NCI-H2171 (cell line): ENCODE measurements around the gene INPP5E.
A peak's percentile ranks its signal among the peaks of the same experiment; 100 is the strongest.

Experiments
- DNase-seq: peaks from one replicate; lab custom pipeline; 2025; lab: John Stamatoyannopoulos, UW

Gene INPP5E

GRCh38 chr9:136447173-136447778 lies 7.6 kb upstream of the INPP5E start:
- DNase-seq: no peak

GRCh38 chr9:136445799-136446198 lies 6.2 kb upstream of the INPP5E start:
- DNase-seq: no peak

GRCh38 chr9:136444102-136444501 lies 4.5 kb upstream of the INPP5E start:
- no peak for DNase-seq

DNA sequence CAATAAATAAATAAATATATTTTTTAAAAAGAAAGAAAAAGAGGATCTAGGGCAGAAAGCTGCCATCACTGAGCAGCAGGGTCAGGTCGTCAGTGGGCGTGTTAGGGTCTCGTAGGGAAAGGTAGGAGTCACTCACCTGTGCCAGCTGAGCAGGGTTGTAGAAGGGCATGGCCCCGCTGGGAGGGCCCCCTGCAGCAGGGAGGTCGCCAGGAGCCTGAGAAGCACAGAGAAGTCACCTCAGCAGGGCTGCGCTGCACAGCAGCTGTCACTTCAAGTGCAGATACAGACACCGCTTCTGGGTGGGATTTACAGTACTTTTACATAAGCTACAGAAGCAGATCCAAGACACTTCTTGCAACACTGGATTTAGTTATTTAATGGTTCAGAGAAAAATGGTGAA lies 4.0 kb upstream of the INPP5E start:
- DNase-seq: no peak

DNA sequence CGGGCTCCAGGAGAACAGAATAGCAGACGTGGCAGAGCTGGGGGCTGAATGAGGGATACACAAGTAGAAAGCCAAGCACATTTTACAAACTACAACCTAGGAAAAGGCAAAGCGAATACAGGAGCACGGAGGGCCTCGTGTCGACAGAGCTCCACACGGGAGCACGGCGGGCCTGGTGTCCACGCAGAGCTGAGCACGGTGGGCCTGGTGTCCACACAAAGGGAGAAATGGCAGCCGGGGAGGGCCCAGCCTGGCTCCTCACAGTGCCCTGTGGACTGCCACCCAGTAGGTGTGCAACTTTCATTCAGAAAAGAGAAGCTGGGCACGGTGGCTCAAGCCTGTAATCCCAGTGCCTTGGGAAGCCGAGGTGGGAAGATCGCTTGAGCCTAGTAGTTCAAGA lies 3.4 kb upstream of the INPP5E start:
- DNase-seq: no peak

- DNase-seq: no peak
Observed at GRCh38 chr9:136442265-136442664, 2.6 kb upstream of the INPP5E start.

DNA sequence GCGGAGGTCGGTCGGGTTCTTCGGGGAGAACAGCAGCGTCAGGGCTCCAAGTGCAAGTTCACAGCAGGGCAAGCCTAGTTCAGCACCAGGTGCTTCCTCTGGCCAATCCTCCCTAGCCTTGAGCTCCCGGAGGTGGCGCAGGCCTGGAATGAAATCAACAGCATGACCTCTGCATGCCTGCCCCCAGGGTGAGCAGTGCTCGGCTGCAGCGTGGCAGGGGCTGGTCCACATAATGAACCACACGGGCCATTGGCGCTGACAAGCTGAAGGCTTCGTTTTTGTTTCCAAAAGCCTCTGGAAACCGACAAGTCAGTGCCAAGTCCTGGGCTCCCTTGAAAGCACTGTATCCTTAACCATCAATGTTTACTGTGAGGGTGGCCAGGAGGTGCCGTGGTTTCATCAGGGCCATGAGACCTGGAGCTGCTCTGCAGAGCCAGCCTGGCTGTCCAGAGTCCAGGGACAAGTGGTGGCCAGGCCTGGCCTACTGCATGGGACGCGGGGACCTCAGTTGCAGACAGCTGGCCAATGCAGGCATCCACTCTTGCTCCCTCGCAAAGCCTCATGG lies 2.1 kb upstream of the INPP5E start:
- no peak for DNase-seq

DNA sequence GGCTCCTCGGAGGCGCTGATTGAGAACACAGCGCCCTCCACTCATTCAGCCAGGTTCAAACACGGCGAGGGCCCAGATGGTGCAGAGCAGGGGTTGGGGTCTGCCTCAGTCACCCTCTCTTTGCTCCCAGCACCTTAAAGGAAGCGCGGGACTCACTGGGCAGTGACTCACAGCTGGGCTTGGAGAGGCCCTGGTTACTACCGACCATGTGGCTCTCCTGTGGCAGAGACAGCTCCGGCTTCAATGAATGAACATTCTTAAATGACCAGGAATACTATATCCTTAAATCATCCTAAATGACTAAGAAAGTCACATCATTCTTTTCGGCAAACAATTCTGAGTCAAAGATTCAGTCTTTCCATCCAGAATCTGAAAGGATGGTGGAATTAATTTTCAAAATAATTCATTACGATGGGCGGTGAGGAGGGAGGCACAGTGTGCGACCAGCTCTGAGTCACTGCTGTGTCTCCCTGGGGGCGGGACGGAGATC lies 1.6 kb upstream of the INPP5E start:
- no peak for DNase-seq

GRCh38 chr9:136438548-136439480 lies 831 bp downstream of the INPP5E start:
- DNase-seq: peak; percentile 33

GRCh38 chr9:136437839-136438547 lies 1.7 kb downstream of the INPP5E start:
- no peak for DNase-seq

DNA sequence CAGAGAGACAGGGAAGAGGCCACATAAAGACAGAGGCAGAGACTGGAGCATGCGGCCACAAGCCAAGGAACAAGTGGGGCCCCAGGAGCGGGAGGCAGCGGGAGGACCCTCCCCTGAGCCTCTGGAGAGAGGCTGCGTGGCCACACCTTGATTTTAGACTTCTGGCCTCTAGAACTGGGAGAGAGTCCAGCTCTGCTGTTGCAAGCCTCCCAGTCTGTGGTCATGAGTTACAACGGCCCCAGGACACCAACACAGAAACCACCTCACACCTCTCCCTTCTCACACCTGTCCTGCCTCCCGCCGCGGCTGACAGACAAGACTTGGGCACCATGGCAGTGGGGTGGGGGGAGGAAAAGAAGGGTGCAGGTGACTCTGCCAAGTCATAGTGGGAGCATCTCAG lies 2.2 kb downstream of the INPP5E start:
- DNase-seq: no peak

DNA sequence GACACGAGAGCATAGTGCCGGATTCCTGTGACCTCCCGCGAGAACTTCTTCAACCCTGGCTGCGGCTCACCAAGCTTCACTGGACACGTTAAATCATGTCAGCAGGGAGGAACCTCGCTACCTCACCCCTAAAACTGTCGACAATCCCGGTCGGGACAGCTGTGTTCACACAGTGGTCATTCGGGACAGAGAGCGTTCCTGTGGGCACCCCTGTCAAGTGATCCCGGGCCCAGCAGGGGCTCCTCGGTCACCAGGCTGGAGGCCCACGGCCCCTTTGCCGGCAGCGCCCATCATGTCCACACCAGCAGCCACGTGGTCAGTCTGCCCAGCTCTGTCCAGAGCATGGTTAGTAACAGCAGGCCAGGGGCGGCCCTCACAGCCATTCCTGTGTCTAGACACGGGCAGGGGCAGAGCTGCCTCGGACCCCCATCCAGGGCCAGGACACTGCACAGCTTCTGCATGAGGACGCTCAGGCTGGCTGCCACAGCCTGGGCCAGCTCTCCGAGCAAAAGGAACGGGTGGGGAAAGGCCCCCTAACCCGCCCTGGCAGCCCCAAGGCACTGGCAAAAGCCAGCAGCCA lies 3.5 kb downstream of the INPP5E start:
- DNase-seq: no peak

- DNase-seq: no peak
Observed at GRCh38 chr9:136434580-136435169, 5.0 kb downstream of the INPP5E start.

DNA sequence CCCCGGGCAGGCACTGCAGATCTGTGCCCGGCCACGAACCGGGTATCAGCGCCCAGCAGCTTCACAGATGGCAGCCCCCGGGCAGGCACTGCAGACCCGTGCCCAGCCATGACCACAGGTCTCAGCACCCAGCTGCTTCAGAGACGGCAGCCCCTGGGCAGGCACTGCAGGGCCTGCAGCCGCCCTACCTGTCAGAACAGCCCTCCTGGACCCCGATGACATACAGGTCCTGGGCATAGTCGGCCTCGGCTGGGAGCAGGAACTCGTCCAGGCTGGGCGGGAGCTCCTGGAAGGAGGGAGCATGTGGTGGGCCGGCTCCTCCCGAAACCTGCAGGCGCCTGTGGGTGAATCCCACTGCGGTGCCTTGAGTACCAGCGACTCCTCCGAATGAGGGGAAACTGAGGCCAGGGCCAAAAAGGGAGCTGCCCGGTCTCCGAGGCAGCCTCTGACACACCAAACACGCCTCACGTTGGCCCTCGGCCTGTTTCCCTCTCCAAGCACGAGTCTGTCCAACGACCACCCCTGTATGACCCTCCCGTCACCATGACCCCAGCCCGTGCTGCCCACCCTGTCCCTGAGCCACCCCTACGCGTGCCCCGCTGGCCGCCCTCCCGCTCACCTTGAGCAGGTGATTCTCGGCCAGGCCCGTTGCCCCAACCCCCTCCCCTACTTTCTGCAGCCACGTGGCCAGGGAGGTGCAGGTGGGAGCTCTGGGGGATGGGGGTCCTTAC lies 5.6 kb downstream of the INPP5E start:
- DNase-seq: no peak

DNA sequence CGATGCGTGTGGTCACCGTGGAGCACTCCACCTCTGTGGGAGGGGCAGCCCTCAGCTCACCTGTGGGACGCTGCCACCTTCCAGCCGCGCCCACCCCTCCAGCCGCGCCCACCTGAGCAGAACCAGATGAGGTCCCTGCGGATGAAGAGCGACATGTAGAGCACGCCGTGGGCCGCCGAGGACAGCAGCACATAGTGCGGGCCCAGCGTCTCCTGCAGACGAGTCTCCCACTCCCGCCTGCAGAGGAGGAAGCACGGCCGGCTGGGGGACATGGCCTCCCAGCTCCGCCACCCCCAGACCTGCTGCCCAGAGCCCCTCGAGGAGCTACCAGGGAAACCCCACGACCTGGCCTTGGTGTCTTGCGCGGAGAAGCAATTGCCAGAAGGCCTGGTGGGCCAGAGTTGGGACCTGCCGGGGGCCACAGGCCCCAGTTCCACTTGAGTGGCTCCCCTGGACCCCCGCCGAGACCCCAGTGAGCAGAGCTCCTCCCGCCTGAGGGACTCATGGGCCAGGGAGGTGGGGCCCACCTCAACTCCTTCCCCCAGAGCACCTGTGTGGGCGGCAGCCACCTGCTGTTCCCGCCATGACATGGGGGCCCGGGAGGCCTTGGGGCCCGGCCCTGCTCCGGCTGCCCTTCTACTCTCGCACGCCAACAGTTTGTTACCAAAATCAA lies 6.5 kb downstream of the INPP5E start:
- DNase-seq: no peak

DNA sequence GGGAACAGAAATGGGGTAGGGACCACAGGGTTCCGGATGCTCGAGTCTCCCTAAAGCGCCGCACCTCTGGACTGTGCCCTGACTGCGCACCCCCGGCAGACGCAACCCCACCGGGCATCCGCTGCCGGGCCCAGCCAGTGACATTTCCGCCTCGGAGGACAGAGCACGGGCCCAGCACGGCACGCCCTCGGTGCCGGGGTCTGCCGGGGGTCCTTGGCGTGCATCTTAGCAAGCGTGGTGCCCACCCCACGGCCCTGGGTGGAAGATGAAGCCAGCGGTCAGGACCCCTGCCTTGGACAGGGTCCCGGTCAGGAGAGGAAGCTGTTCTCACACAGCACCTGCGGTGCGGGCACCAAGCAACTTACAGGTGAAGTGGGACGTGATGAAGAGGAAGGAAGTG lies 7.1 kb downstream of the INPP5E start:
- DNase-seq: no peak

DNA sequence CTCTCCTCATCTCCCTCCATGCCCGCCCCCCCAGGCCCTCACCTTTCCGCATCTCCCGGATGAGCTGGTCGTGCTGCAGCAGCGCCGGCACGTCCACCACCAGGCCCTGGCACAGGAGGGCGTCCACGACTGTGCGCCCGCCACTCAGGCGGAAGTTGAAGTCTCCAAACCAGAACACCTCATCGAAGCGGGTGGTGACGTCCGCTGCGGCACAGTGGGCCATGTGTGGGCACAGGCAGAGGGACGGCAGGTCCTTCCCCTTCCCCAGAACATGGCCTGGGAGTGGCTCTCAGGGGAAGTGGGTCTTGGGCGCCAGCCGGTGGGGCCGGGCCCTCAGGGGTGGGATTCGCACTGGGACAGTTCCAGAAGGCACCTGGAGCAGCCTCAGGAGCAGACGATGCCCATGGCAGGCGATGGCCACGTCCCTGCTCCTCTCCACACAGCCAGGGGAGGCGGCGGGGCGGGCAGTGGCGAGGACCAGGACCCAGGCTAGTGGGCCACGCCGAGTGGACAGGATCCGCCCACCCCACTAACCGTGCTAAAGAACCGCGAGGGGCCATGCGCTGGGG lies 7.8 kb downstream of the INPP5E start:
- no peak for DNase-seq

- no peak for DNase-seq
Observed at GRCh38 chr9:136430588-136431234, 8.9 kb downstream of the INPP5E start.

GRCh38 chr9:136429683-136430491 lies 9.8 kb downstream of the INPP5E start:
- no peak for DNase-seq
